Esophagus mucosa (tissue), 1 donor: ENCODE measurements around the gene CPSF4L. TPM values are rescaled to one million over a fixed set of nuclear protein-coding genes. Genes with fewer than 3 reads are reported as not detected.

Experiments
- ATAC-seq: fragments of 200-7000 bp; cut with Tn5 transposase; one replicate; pipeline ENCODE4 v1.9.1; 2020
- total RNA-seq: library from RNA; stranded (reverse); gene quantifications from one replicate; pipeline ENCODE4 v1.2.4, GENCODE V29; 2023
- donor health status: DM: yes; HTN: yes; CAD: no.

CPSF4L gene
- total RNA-seq, 1 donor from 2014 or later, result not detected

GRCh38 chr17:73289549-73290254 lies 28.0 kb upstream of the CPSF4L start:
- no peak for ATAC-seq

- peak; percentile 8 for ATAC-seq
These were observed 27.0 kb upstream of the CPSF4L start for GRCh38 chr17:73288534-73289302.

- peak; percentile 82 for ATAC-seq
These were observed 25.2 kb upstream of the CPSF4L start for GRCh38 chr17:73286863-73287296.

GRCh38 chr17:73285916-73286862 lies 24.5 kb upstream of the CPSF4L start:
- ATAC-seq, result no peak

DNA sequence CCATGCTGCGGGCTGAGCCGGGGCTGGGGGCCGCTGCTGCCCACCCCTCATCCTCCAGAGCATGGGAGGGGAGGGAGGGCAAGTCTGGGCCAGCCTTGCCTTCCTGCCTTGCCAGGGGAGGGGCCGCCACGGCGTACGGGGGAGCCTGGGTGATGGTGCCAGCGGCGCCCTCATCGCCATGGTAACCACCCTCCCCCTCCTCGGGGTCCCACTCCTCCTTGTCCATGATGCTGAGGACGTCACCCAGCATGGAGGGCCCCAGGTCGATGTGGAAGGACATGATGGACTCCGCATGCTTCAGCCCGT lies 23.9 kb upstream of the CPSF4L start:
- ATAC-seq, result no peak

GRCh38 chr17:73284906-73285602 lies 23.4 kb upstream of the CPSF4L start:
- no peak for ATAC-seq

GRCh38 chr17:73284354-73284753 lies 22.7 kb upstream of the CPSF4L start:
- ATAC-seq, result no peak

GRCh38 chr17:73283841-73284282 lies 22.2 kb upstream of the CPSF4L start:
- no peak for ATAC-seq

- no peak for ATAC-seq
These were observed 21.6 kb upstream of the CPSF4L start for GRCh38 chr17:73283250-73283649.

DNA sequence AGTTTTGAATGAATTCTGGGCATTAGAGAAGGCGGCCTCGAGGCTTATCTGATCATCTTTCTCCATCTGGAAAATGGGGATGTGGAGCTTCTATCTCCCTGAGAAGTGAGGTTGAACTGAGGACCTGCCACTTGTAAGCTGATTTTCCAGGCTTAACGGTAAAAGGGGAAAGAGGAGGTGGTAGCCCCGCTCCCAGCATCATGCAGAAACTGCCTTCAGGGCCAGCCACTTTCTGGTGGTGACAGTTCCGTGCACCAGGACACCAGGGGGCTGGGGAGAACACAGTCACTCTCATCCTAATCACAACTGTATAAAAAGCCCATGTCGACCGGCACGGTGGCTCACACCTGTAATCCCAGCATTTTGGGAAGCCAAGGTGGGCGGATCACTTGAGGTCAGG lies 20.9 kb upstream of the CPSF4L start:
- no peak for ATAC-seq

- ATAC-seq, result no peak
These were observed 20.2 kb upstream of the CPSF4L start for GRCh38 chr17:73281928-73282327.

DNA sequence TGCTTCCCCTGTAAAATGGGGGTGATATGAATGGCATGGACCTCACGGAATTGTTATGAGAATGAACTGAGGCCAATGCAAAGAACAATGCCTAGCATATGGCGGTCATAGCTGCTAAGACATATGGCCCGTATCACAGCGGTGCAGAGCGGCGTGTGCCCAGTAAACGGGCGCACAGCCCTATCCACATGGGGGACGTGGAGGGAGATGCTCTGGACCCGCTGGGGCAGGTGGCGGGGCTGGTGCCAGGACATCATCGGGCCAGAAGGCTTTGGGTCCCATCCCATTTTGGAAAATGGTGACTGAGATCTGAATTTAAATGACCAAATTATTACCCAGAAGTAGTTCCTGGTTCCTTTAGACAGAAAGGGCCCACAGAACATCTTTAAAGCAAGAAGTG lies 18.5 kb upstream of the CPSF4L start:
- no peak for ATAC-seq

DNA sequence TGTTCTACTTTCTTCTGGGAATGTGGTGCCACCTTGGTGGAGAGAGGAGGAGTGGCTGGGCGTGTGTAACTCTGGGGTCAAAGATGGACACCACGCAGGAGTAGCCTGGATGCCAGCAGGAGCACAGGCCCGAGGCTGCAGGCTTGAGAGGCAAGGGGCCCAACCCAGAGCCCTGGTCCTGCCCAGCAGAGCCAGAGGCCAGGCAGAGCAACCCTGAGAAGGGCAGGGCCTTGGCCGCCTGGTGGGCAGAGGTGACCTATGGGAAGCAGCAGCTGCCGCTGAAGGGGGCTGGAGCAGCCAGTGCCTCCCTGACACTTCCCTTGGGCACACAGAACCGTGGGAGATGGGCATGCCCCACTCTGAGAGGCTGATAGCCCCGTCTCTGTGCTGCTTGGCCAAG lies 18.0 kb upstream of the CPSF4L start:
- no peak for ATAC-seq

DNA sequence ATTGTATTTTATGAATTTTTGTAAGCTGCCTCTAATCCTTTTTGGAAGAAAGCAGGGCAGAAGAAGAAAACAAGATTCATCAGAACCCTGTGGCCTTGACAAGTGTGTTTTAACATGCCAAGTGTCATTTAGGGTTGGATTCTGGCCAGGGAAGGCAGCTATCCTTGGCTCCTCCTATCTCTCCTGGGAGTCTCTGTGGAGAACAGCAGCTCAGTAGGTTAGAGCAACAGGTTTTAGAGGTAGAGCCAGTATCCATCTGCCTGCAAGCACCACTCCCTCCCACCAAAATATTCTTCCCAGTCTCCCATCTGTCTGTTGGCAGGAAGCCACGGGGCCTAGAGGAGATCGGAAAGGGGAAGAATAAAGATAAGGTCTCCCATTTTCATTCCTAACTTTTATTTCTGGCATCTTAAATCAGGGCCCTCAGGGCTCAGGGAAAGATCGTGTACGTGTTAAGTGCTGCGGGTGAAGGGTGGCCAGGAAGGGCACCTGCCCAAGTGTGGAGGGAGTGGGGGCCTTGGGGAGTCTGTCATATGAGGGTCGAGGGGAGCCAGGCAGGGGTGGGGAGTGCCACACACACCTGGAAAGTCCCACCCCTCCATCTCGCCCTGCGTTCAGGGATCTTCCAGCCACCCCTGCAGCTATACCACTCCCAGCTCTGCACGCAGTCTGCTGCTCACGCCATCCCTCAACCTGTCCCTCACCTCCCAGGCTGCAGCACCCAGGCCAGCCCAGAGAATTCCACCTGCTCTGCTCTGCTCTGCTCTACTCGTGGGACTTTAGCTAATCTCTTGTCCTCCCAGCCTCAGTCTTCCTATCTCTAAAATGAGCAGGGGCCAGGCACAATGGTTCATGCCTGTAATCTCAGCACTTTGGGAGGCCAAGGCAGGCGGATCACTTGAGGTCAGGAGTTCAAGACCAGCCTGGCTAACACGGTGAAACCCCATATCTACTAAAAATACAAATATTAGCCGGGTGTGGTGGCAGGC lies 17.1 kb upstream of the CPSF4L start:
- ATAC-seq, result peak; percentile 79

DNA sequence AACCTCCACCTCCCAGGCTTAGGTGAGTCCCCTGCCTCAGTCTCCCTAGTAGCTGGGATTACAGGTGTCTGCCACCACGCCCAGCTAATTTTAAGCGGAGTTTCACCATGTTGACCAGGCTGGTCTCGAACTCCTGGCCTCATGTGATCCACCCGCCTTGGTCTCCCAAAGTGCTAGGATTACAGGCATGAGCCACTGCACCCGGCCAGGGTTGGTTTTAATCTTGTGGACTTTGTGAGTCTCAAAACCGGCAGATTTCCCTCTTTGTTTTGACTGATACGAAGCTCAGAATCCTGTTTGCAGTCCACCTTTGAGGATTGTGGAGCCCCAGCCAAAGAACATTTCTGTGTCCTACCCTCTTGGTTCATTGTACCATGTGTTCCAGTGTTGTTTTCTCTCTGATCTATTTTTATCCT lies 16.4 kb upstream of the CPSF4L start:
- ATAC-seq, result no peak

DNA sequence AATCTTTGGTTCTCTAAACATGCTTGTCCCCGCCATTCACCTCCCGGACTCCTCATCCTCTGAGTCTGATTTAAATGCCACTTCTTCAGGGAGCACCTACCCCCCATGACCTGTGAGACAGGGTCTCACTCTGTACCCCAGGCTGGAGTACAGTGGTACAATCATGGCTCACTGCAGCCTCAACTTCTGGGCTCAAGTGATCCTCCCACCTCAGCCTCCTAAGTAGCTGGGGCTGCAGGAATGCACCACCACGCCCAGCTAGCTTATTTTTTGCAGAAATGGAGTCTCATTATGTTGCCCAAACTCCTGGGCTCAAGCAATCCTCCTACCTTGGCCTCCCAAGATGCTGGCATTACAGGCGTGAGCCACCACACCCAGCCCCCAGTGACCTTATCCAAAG lies 12.8 kb upstream of the CPSF4L start:
- ATAC-seq, result no peak

- no peak for ATAC-seq
These were observed 11.2 kb upstream of the CPSF4L start for GRCh38 chr17:73272906-73273218.

DNA sequence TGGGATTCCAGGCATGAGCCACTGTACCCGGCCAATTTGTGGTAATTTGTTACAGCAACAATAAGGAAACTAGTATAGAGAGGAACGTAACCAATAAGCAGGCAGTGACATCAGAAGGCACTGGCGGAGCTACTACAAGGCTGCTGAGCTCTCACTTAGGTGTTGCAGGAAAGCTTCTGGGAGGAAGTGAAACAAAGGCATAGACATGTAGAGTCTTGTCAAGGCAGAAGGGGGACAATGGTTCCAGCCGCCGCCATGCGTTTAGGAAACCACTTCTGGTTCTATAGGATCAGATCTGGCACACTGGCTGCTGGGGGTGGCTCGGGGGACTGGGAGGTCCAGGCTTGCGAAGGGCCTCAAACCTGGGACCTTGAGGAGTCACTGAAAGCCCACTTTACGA lies 9.4 kb upstream of the CPSF4L start:
- ATAC-seq, result peak; percentile 94

DNA sequence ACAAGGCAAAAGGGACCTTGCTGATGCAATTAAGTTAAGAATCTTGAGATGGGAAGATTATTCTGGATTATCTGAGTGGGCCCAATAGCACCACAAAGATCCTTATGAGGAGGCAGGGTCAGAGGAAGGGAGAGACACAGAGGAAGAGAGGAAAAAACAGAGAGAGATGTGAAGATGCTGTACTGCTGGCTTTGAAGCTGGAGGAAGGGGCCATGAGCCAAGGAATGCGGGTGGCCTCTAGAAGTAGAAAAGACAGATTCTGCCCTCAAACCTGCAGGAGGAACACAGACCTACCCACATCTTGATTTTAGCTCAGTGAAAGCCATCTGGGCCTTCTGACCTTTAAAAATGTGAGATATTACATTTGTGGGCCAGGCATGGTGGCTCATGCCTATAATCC lies 8.1 kb upstream of the CPSF4L start:
- no peak for ATAC-seq

GRCh38 chr17:73269329-73269615 lies 7.6 kb upstream of the CPSF4L start:
- ATAC-seq, result no peak

DNA sequence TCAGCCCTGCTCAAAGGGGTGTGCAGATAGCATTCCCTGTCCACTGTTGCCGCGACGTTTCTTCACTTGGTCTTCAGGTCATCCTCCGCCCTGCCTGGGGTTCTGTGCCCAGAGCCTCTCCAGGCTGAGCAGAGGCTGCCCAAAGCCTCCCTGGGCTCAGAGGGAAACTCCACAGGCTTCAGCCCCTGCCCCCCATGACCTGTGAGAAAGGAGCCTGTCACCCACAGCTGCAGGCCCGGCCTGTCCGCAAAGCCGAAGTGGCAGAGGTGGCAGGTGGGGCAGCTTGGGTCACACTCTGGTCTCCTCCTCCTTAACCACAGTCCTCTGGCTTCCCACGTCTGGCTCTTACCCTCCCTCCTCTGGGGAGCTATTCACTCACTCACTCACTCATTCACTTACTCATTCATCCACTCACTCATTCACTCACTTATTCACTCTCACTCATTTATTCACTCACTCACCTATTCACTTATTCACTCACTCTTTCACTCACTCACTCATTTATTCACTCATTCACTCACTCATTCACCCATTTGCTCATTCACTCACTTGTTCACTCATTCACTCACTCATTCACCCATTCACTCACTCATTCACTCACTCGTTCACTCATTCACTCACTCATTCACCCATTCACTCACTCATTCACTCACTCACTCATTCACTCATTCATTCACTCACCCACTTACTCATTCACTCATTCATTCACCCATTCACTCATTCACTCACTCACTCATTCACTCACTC lies 7.1 kb upstream of the CPSF4L start:
- no peak for ATAC-seq
